G401 (cell line): Measurements from ENCODE around the gene ADAMTS2. TPM values are rescaled to one million over a fixed set of nuclear protein-coding genes. Genes with fewer than 3 reads are reported as not detected.
"Not testable (repeated sequence)": the region's sequence is repeated elsewhere in the genome, so short reads cannot be mapped to it uniquely, and the experiment has no call there.

Experiments used
- DNase-seq: peaks from one replicate; pipeline ENCODE4 v3.0.0-alpha.2; 2015; ENCODE audit warnings: low spot score
- in situ Hi-C: cut with HindIII; loops from 2 replicates; pipeline ENCODE4 v1.10.0; 2016; ENCODE audit warnings: low sequenced_read_pairs, mixed read lengths
- total RNA-seq: library from RNA; depleted of rRNA; stranded (reverse); fragments of >200 nt; shearing (Covaris generic); gene quantifications from 2 replicates; pipeline ENCODE4 v1.2.3, GENCODE V29; 2014

ADAMTS2 gene
- total RNA-seq, 1 experiment from 2014 or later = not detected

- in situ Hi-C loops = not testable (repeated sequence)
Observed at GRCh38 chr5:179216381-179216780, 128.9 kb downstream of the ADAMTS2 start.

GRCh38 chr5:179215576-179215975 lies 129.7 kb downstream of the ADAMTS2 start:
- in situ Hi-C loops = no loop called here
- no peak for DNase-seq

More at GRCh38 chr5:179216381-179216780, 128.9 kb downstream of the ADAMTS2 start:
- not testable (repeated sequence) for DNase-seq

GRCh38 chr5:179214678-179215077 lies 130.6 kb downstream of the ADAMTS2 start:
- no peak for DNase-seq
- in situ Hi-C loops = no loop called here

GRCh38 chr5:179212870-179213269 lies 132.4 kb downstream of the ADAMTS2 start:
- in situ Hi-C loops = no loop called here
- DNase-seq = no peak

- in situ Hi-C loops = no loop called here
Observed at GRCh38 chr5:179211631-179212030, 133.6 kb downstream of the ADAMTS2 start.

GRCh38 chr5:179211068-179211467 lies 134.2 kb downstream of the ADAMTS2 start:
- no peak for DNase-seq
- in situ Hi-C loops = no loop called here

More at GRCh38 chr5:179211631-179212030, 133.6 kb downstream of the ADAMTS2 start:
- no peak for DNase-seq

GRCh38 chr5:179210478-179210877 lies 134.8 kb downstream of the ADAMTS2 start:
- DNase-seq = no peak
- in situ Hi-C loops = no loop called here

GRCh38 chr5:179209359-179210150 lies 135.7 kb downstream of the ADAMTS2 start:
- DNase-seq = no peak
- in situ Hi-C loops = no loop called here

GRCh38 chr5:179208706-179209358 lies 136.4 kb downstream of the ADAMTS2 start:
- no peak for DNase-seq
- in situ Hi-C loops = no loop called here

- in situ Hi-C loops = no loop called here
- no peak for DNase-seq
Observed at GRCh38 chr5:179207920-179208705, 137.1 kb downstream of the ADAMTS2 start.

GRCh38 chr5:179207470-179207869 lies 137.8 kb downstream of the ADAMTS2 start:
- no peak for DNase-seq
- in situ Hi-C loops = no loop called here

- in situ Hi-C loops = no loop called here
- no peak for DNase-seq
Observed at GRCh38 chr5:179206366-179206765, 138.9 kb downstream of the ADAMTS2 start.

- DNase-seq = no peak
- in situ Hi-C loops = no loop called here
Observed at GRCh38 chr5:179205277-179205676, 140.0 kb downstream of the ADAMTS2 start.

GRCh38 chr5:179204572-179204971 lies 140.7 kb downstream of the ADAMTS2 start:
- DNase-seq = no peak
- in situ Hi-C loops = no loop called here

GRCh38 chr5:179203248-179203647 lies 142.0 kb downstream of the ADAMTS2 start:
- DNase-seq = no peak
- in situ Hi-C loops = no loop called here

- in situ Hi-C loops = no loop called here
- DNase-seq = no peak
Observed at GRCh38 chr5:179201986-179202385, 143.3 kb downstream of the ADAMTS2 start.

GRCh38 chr5:179199246-179199645 lies 146.0 kb downstream of the ADAMTS2 start:
- in situ Hi-C loops = no loop called here
- no peak for DNase-seq

- no peak for DNase-seq
- in situ Hi-C loops = no loop called here
Observed at GRCh38 chr5:179198825-179199224, 146.4 kb downstream of the ADAMTS2 start.

- DNase-seq = no peak
- in situ Hi-C loops = no loop called here
Observed at GRCh38 chr5:179196405-179197079, 148.7 kb downstream of the ADAMTS2 start.
